ENCODE data around the gene ATG16L1.

Gene ATG16L1

DNA sequence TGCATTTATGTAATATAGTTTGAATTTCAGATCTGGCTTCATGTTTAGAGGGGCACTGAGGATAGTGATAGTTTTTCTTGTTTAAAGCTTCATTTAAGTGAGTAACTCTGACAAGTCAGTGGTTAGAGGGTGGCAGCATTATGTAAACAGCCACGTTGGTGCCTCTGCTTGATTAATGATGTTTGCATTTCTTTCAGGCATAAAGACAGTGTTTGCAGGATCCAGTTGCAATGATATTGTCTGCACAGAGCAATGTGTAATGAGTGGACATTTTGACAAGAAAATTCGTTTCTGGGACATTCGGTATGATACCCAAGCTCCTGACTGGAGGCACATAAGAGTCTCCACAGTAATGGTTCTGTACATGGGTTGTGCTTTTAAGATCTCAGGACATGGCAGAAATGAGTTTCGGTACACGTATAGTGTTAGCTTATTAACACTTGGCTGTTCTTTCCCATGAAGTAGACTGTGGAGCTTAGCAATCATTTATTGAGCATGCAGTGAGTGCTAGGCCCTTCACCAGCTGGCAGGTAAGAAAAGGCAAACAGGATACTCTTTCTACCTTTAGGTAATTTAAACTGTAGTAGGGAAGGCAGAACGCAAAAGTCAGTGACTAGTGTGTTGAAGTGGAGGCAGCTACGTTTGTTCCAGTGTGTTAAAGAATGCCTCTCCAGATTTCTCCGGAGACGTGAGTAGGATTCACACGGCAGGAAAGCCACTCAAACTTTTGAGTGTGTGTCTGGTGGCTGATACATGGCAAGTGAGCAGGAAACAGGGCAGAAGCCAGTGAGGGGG is 38.8 kb downstream of the ATG16L1 start:
- TF ChIP-seq ZFX (IDR thresholded peaks at IDR 0.05; ENCODE audit: borderline replicate concordance) = no peak
- TF ChIP-seq, protein P1, sequence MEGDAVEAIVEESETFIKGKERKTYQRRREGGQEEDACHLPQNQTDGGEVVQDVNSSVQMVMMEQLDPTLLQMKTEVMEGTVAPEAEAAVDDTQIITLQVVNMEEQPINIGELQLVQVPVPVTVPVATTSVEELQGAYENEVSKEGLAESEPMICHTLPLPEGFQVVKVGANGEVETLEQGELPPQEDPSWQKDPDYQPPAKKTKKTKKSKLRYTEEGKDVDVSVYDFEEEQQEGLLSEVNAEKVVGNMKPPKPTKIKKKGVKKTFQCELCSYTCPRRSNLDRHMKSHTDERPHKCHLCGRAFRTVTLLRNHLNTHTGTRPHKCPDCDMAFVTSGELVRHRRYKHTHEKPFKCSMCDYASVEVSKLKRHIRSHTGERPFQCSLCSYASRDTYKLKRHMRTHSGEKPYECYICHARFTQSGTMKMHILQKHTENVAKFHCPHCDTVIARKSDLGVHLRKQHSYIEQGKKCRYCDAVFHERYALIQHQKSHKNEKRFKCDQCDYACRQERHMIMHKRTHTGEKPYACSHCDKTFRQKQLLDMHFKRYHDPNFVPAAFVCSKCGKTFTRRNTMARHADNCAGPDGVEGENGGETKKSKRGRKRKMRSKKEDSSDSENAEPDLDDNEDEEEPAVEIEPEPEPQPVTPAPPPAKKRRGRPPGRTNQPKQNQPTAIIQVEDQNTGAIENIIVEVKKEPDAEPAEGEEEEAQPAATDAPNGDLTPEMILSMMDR (IDR thresholded peaks at IDR 0.05) = no peak
- peak overlapping the region; percentile 93 for H3K27ac ChIP-seq

GRCh38 chr2:233295891-233296290 is 44.4 kb downstream of the ATG16L1 start:
- TF ChIP-seq, protein P1 (IDR thresholded peaks at IDR 0.05) = no peak
- TF ChIP-seq ZFX (IDR thresholded peaks at IDR 0.05; ENCODE audit: borderline replicate concordance) = no peak
- H3K27ac ChIP-seq = no peak overlapping the region

DNA sequence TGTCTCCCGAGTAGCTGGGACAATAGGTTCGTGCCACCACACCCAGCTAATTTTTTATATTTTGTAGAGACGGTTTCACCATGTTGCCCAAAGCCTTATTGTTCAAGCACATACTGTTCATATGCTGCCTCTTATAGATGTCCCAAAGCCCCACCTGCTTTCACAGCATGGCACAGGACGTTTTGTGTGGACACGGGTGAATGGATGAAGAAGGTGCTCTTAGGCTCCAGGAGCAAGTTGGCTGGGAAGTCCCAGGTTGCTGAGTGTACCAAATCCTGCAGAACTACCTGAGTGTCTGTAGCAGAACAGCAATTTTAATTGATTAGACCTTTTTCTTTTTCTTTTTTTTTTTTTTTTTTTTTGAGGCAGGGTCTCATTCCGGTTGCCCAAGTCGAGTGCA is 45.6 kb downstream of the ATG16L1 start:
- TF ChIP-seq ZFX (IDR thresholded peaks at IDR 0.05; ENCODE audit: borderline replicate concordance) = no peak
- TF ChIP-seq, protein P1 (IDR thresholded peaks at IDR 0.05) = no peak
- no peak overlapping the region for H3K27ac ChIP-seq

- H3K27ac ChIP-seq = no peak overlapping the region
- TF ChIP-seq, protein P1 (IDR thresholded peaks at IDR 0.05) = no peak
- no peak for TF ChIP-seq ZFX (IDR thresholded peaks at IDR 0.05; ENCODE audit: borderline replicate concordance)
These were observed 48.9 kb downstream of the ATG16L1 start for GRCh38 chr2:233300401-233300800.

DNA sequence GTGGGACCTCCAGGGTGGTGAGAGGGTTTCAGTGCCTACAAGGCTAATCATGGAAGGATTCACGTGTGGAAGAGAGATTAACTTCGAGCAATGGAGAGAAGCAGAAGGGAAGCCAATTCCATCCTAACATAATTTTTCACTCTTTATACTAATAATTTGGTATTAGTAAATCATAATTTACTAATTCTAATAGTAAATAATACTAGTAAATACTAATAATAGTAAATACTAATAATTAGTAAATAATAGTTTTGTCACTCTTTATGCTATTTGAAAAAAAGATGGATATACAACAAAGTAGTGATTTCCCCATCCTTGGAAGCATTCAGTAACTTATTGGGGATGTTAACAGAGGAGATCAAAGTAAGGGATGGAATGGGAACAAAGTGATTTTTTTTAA is 49.8 kb downstream of the ATG16L1 start:
- H3K27ac ChIP-seq = no peak overlapping the region
- TF ChIP-seq ZFX (IDR thresholded peaks at IDR 0.05; ENCODE audit: borderline replicate concordance) = no peak
- TF ChIP-seq, protein P1 (IDR thresholded peaks at IDR 0.05) = no peak

DNA sequence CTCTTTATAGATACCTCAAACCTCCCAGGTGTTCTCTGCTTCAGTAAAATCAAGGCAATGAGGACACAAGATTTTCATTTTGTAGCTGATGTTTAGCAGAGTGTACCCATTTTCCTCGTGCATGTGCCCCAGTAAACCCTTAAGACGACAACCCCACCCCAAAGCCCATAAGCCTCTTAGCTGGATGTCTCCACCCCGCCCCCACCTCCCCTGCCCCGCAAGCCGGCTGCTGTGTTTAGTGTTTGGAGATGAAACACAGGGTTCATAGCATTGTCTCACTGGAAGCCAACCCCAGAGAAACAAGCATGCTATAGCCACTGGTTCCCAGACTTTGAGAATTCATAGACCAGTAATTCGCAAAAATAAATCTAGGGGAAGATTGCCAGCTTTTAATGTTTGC is 50.3 kb downstream of the ATG16L1 start:
- TF ChIP-seq ZFX (IDR thresholded peaks at IDR 0.05; ENCODE audit: borderline replicate concordance) = no peak
- TF ChIP-seq, protein P1 (IDR thresholded peaks at IDR 0.05) = no peak
- no peak overlapping the region for H3K27ac ChIP-seq

GRCh38 chr2:233303252-233303651 is 51.8 kb downstream of the ATG16L1 start:
- no peak overlapping the region for H3K27ac ChIP-seq
- no peak for TF ChIP-seq ZFX (IDR thresholded peaks at IDR 0.05; ENCODE audit: borderline replicate concordance)
- TF ChIP-seq, protein P1 (IDR thresholded peaks at IDR 0.05) = no peak
